Measurements from ENCODE around the gene STAT6.

GRCh38 chr12:57069523-57069922 is 41.6 kb downstream of the STAT6 start:
- TF ChIP-seq CTCF (IDR thresholded peaks at IDR 0.05) (peak; percentile 86 to 96 (median 91)), POLR2A (IDR thresholded peaks at IDR 0.05) (no peak), POLR2AphosphoS5 (IDR thresholded peaks at IDR 0.05) (peak in 3 of 4 donors; percentile 27 to 50 (median 41))
